Activated CD4-positive, alpha-beta T cell treated with anti-CD3 and anti-CD28 coated beads, Interleukin-2, amount 50 U/mL, for 16 hours (primary cell): ENCODE measurements around the gene TIMM44.
"Not testable (repeated sequence)": the region's sequence is repeated elsewhere in the genome, so short reads cannot be mapped to it uniquely, and the experiment has no call there.

Experiments used
- DNase-seq: peaks from one replicate; pipeline ENCODE4 v3.0.0-alpha.2; 2020

TIMM44 gene

DNA sequence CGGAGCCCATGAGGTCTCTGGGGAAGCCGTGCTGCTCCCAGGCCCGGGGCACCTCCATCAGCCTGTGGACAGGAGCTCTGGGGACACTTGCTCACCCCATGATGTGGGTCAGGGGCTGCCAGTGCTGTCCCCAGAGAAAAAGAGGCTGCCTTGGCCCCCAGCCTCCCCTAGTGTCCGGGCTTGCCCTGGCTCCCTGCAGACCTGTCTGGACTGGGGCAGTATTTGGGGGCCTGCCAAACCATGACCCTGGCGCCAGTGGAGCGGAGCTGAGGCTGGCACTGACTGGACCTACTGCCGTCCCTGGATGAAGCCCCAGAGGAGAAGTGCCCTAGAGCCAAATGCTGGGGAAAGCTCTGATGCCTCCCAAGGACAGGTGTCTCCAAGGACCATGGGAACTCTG, 31.6 kb upstream of the TIMM44 start:
- DNase-seq: no peak

DNA sequence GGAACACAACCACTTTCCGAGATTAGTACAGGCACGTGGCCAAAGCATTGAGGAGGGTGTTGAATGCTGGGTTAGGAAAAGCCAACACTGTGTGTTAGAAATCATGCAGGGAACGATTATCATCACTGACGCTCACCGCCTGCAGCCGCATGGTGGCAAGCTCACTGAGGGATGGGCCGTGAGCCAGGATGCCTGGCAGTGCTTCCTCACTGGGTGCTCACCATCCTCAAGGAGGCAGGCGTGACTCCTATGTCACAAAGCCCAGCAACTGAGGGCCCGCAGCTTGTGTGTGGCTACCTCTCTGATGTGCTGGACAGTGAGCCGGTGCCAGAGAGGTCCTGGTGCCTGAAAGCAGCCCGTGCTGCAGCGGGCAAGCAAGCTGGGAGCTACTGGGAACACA, 30.4 kb upstream of the TIMM44 start:
- no peak for DNase-seq

DNA sequence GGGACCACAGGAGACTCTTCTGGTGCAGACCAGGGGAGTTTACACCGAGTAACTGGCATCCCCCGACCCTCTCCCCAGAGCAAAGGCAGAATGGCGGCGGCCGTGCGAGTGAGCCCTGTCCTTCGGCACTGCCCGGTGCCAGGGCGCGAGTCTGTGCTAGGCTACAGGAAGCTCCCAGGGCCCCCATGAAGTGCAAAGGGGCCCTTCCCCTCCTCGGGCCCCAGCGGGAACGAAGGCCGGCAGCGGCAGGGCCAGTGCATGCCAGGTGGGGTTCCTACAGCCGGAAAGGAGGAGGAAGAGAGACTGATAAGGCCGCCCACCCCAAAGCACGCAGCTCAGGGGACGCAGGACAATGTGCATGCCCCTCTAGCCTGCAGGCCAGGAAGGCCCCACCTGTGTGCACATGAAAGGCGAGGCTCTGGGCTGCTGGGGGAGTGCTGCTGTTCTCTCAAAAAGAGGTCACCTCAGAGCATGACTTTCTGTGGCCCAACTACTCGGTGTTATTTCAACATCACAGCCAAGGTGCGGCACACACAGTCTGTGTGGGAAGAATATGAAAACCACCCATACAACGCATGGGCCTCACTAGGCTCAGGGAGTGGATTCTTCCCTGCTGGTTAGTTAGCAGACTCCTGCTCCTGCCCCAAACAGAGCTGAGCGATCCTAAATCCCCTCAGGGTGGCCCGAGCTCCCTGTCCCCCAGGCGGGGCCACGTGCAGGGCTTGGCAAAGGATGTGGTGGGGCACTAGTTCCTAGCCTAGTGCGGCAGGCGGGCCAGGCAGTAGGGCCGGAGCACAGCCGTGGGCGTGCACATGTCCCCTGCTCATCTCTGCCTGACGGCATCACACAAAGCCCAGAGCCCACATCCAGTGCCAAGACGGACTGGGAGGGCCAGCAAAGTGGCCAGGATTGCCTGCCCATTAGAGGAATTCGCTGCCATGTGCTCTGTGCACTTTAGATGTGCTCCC, 28.4 kb upstream of the TIMM44 start:
- no peak for DNase-seq

DNA sequence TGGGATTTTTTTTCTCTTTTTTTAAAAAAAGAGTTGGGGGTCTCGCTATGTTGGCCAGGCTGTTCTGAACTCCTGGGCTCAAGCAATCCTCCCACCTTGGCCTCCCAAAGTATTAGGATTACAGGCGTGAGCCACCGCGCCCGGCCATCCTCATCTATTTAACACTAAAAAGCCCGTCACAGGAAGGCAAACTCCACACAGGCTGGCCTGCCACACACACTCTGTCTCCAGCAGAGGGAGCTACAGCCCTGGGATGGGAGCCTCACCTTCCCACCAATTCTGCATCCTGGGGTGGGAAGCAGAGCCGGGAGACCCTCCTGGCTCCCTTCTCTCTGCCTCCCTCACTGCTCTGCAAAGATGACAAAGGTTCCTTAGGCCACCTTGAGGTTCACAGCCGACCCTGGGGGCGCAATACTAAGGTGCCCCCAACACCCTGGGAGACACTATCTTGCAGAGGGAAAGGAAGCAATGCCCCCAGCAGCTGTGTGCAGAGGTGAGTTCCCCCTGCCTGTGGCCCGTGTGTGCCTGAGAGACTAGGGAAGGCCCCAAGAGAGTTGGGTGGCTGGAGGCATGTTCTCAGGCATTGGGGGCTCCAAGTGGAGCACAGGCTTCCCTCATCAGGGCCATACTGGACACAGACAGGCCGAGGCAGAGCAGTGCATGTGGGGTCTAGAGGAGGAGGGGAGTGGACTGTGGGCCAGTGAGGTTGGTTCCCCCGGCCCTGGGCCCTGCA, 27.4 kb upstream of the TIMM44 start:
- DNase-seq: peak; percentile 30

DNA sequence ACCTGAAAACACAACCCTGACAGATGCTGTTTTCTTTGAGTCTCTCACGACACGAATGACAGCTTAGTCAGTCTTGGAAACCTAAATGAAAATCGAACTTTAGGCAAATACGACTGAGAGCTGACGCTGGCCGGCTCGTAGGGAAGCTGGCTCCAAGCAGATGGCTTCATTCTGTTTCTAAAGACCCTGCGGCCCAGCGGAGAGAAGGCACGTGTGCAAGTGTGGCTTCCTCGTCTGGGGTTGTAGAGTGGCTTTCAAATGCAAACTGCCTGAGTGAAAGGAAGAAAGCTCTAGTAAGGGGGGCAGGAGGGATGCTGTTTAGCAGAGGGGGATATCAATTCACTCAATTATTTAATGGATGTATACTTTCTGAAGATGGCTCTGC, 26.1 kb upstream of the TIMM44 start:
- DNase-seq: no peak

DNA sequence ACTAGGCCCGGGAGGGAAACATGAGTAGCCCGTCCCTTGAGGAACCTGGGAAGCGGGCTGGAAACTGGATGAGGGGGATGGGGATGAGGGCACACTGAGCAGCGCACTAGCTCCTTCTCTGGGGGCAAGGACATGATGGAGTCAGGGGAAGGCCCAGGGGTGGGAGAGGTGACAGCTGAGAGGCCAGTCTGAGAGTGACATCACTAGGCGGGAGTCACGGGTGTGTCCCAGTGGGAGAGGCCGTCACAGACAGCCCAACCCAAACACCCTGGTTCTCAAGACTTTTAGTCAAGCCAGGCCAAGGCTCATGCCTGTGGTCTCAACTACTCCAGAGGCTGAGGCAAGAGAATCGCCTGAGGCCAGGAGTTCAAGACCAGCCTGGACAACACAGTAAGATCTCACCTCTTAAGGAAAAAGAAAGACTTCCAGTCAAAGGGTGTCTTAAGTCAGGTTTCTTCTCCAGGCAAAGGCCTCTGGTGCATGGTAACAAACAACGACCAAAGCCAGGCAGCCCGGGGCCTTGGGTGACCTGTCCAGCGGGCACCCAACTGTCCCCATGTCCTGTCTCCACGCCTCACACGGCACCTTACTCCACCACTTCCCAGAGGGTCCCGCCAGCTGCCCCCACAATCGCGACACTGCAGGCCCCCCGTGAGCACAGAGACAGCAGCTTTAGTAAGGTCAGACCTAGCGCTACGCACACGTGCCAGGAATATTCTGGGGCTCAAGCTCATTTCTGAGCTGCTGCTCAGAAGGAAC, 25.5 kb upstream of the TIMM44 start:
- no peak for DNase-seq

DNA sequence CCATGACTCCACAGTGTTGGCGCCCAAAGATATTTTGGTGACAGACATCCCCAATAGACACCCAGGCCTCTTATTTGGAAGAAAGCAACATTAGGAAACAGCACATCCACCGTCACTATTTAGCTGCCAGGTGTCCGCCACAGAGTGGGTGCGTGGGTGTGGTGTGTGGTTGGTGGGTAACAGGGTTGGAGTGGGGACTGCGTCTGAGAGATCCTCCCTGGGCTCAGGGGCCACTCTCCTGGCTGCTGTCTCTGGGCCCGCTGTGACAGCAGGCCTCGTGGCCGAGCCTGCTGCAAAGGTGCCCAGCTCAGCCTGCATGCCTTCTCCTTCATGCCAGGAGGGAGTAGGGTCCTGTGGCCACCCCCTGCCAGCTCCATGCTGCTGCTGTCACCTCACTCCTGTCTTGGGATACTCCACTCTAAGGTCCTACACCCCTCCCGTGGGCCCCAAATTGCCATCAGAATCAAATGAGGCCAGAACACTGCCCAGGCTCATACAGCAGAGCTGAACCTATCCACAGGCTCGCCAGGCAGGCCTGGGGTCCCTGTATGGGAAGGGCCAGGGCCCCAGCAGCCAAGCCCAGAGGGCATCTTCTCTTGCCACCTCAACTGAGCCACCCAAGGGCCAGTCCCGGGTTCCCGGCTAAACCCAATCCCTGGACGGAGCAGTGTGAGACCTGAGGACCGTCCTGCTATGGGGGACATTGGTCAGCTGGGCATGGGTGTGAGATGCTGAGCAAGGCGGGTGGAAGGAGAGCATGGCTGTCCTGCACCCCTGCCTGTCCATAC, 24.7 kb upstream of the TIMM44 start:
- DNase-seq: no peak

DNA sequence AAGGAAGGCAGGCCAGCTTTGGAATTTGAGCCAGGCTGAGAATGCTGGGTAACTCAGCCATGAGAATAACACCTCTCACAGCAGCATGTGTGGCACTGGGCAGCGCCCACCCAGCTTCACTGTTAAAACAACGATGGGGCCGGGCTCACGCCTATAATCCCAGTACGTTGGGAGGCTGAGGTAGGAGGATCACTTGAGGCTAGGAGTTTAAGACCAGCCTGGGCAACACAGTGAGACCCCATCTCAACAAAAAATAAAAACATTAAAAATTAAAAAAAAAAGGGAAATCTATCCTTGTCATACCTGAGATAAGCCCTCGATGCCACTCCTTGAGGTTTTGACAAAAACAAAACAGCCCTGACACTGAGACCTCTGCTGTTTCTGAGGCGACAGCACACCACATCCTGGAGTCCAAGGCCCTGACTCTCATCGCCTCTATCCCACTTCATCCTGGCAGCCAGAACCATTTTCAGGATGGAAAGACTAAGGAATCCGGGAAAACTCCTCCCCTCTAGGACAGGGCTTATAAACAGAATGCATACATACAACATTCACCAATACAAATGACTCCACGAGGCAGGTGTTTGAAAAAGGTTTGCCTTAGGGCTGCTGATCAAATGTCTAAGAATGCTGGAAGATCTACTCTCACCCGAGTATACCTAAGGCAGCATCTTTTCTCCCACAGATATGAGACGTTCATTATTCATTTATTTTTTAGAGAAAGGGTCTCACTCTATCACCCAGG, 22.6 kb upstream of the TIMM44 start:
- no peak for DNase-seq

DNA sequence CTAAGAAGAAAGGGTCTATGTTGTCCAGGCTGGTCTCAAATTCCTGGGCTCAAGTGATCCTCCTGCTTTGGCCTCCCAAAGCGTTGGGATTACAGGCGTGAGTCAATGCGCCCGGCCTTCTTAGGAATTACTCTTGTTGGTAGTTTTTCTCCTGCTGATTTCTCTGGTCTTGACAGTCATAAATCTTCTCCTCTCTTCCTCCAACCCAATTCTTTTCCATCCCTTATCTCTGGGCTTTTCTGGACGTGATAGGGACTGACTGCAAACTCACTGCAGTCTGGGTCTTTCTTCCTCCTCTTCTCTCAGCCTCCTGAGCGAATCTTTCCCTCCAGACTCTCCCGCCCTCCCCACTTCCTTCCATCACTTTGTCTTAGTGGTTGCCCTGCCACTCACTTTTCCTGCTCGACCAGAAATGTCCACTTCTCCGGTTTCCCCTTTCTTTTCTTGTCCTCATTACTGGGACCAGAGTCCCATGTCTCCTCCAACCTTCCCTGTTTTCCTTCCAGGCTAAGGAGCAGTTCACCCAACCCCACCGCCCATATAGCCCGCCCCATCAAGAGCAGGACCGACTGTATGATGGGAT, 21.9 kb upstream of the TIMM44 start:
- DNase-seq: no peak

DNA sequence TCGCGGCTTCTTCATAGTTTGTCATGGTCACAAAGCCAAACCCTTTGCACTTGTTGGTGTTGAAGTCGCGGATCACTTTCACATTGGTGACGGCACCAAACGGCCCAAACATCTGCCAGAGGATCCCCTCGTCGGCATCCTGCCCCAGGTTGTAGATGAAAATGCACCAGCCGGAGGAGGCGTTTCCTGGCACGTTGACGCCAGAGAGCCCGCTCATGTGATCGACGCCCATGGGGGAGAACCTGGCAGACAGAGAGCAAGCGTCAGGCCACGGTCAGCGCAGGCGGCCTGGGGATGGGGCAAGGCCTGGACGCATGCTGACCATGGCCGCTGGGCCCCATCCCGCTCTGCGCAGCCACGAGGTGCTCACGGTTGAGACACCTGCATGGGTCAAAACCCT, 20.1 kb upstream of the TIMM44 start:
- no peak for DNase-seq

DNA sequence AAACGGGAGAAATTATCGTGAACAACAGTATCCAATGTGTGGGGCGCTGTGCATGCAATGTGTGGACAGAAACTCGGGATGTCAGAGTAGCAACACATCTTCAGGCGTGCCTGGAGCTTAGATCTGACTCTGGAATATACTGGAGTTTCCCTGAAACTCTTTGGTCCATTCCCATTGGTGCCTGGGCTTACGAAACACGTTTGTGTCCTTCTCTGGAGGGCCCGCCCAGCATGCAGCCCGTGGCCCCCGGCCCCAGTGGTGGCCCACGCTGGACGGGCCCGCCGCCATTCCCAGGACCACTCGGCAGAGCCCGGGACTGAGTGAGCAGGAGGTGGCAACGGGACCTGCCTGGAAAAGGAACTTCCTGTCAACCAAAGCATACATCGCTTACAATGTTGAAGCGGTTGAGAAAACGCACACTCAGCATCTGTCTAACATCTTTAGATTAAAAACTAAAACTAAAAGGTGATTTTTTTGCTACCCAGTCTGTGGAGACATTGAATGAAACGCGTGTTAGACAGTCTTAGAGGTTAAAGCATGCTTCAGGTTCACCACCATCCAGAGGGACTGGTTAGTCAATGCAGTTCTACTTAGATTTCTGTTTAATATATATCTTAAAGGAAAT, 19.3 kb upstream of the TIMM44 start:
- no peak for DNase-seq

DNA sequence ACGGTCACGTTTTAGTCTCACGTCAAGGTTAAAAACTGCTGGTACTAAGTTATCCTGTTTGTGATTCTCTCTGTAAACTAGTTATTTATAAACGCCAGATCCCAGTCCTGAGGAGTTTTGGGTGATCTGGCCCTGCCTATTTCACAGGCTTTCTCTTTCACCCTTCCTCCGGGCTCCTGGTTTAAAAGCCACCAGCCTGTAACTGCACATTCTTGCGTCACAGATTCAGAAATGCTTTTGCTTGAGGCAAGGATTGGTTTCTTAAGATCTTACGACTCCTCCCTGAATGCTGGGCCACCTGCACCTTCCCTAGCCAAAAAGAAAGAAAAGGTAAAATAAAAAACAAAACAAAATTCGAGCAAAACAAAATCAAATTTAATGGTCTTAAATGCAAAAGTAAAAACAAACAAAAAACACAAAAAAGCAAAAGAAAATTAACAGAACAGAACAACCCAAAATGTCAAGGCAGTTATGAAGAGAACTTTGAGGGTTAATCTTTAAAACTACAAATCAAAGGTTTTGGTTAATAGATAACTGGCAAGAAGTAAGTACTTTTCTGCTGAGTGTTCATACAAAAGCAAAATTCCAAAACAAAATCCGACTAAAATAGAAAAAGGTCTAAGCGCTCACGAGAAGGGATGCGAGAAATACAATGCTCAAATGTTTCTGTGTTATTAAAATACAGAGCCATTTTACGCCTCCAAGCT, 18.6 kb upstream of the TIMM44 start:
- no peak for DNase-seq

DNA sequence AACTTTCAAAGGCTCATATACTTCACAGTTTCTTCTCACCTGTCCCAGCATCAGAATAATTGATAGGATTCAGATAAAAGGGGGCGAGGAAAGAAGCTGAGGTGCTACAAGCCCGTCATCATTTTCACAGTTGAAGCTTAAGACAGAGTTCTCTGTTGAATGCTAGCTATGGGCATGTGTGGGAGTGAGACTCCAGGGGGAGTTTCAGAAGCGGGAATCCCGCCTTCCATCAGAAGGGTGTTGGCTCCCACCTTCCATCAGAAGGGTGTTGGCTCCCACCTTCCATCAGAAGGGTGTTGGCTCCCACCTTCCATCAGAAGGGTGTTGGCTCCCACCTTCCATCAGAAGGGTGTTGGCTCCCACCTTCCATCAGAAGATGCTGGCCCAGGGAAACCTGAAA, 17.6 kb upstream of the TIMM44 start:
- DNase-seq: not testable (repeated sequence)

DNA sequence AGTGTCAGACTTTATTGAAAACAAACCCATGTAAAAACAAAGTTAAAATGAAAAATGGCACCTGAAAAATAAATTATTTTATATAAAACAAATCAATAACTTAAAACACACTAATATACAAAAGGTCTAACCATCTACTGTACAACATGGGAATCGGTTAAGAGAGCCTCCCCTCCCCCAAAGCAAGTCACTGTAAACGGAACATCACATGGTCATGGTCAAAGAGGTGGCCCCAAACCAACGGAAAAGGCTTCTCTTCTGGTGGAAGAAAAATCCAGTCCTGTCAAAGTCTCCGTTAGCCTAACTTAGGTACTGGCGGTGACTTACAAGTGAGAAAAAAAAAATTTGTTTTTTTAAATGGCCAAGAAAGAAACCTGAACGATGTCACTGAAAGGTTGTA, 15.7 kb upstream of the TIMM44 start:
- no peak for DNase-seq

DNA sequence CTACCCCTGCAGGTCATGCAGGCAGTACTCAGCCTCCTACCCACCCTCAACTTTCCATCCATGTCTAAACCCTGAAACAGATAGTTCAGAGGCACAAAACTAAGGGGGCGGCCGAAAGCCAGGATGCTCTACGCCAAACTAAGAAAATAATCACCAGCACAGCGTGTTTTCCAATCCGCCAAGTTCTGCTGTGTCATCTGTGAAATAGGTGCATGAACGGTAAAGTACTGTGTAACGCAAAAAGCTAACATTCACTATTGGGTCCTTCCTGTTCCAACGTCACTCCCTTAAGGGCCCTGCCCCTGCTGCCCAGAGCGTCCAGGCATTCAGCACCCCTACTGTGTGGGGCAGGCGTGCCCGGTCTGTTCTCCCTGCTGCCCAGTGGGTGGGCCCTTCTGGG, 12.2 kb upstream of the TIMM44 start:
- DNase-seq: no peak

DNA sequence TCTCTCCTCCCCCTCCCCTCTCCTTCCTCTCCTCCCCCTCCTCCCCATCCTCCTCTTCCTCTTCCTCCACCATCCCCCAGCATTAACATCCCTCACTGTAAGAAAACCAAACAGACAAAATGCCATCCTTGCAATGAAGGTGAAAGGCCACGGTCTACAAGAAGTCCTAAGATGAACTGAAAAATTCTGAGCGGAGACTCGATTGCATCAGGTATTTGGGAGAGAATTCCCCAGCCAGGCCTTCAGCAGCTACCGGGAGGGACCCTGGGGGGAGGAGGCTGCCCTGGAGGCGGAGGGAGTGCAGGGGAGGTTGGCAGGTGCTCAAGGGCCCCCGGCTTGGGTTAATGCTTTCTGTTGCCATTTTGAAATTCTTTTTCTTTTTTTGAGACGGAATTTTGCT, 10.1 kb upstream of the TIMM44 start:
- no peak for DNase-seq

DNA sequence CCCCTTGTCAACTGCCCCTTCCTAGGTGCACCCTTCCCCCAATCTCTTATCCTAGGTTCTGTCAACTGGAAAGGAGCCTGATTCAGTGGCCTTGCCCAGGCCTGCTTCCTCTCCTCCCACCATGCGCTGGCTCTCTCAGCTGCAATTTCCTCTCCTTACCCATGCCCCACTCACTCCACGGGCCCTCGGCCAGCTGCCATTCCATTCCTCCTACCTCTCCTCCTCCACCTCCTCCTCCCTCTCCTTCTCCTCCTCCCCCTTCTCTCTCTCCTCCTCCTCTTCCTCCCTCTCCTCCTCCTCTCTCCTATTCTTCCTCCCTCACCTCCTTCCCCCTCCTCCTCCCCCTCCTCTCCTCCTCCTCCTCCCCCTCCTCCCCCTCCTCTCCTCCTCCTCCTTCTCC, 9.6 kb upstream of the TIMM44 start:
- DNase-seq: no peak

DNA sequence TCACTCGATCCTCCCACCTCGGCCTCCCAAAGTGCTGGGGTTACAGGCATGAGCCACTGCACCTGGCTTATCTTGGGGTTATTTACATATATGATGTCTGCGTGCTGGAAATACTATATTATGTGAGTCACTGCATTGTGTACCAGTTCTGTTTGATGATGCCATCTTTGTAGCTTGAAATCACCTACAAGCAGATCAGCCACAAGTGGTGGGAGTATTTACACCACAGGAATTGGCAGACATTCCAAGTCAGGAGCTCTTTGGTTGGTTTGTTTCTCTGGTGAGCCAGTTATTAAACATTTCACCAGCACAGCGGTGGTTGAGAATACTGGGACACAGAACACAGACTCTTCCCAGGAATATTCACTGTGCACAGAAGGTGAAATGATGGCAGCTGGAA, 4.5 kb upstream of the TIMM44 start:
- DNase-seq: no peak

DNA sequence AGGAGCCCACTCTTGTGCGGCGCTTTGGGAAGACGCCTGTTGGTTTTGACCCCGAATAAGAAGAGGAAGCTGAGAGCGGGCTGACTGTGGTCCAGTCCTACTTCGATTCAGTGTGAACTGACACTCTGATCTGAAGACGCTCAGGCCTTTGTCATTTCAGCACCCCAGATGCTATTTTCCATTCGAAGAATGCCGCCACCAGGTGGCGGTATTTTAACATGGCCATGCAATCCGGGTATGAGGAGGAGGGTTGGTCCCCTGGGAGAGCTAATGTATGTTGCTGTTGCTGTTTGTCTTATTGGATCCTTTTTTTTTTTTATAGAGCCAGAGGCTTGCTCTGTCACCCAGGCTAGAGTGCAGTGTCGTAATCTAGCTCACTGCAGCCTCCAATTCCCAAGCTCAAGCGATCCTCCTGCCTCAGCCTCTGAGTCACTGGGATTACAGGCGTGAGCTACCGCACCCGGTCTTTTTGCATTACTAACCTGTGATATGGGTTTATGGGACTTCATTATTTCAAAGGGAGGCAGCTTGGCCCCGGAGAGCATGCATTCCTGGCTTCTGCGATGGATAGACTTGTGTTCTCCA, 803 bp upstream of the TIMM44 start:
- DNase-seq: peak; percentile 89

DNA sequence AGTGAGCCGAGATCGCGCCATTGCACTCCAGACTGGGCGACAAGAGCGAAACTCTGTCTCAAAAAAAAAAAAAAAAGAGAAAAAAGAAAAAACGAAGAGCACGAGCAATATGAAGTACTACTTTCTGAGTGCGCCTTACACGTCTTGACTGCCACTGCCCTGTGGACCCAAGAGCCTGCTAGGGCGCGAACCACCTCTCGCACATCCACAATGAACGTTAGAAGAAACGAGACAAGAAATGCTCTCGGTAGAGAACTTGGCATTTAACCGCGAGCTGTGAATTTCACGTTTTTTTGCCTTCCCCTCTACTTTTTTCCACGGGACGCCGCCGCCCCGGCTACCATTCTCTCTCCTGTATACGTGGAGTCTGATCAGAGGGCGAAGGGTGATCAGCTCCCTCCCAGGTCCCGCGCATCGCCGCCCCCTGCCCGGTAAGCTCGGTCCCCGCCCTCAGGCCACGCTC, 454 bp downstream of the TIMM44 start:
- DNase-seq: no peak
